ENCODE data around the gene POLR2L.
A peak's percentile ranks its signal among the peaks of the same experiment; 100 is the strongest.

Gene POLR2L

GRCh38 chr11:848380-848931 lies 6.1 kb upstream of the POLR2L start:
- peak in 1 of 2 experiments; percentile 88 for DNase-seq (ENCODE audit: low read depth in 1 of 2, low spot score in 1 of 2)
- in situ Hi-C loops (cut with HindIII; ENCODE audit: low pct_unique_long_range_greater_than_20kb, low sequenced_read_pairs), result no loop called here
- TF ChIP-seq JUND (IDR thresholded peaks at IDR 0.05; ENCODE audit: low read depth), result no peak

DNA sequence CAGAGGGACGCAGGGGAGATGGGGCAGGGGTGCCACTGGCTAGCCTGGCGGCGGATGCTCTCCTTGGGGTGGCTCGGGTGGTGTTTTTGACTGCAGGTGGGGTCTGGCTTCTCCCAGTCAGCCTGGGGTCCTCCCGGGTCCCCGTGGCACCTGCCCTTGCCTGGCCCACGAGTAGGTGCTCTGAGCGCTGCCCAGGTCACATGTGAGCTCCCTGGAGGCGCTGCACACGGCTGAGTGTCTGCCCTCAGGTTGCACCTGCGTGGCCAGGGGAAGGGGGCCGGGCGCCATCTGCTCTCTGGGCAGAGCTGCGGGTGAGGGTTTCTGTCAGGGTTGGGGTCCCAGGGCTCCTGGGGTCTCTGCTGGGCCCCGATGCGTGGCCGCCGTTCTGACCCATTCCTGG lies 5.5 kb upstream of the POLR2L start:
- DNase-seq (ENCODE audit: low read depth in 1 of 2, low spot score in 1 of 2), result no peak
- TF ChIP-seq JUND (IDR thresholded peaks at IDR 0.05; ENCODE audit: low read depth), result no peak
- in situ Hi-C loops (cut with HindIII; ENCODE audit: low pct_unique_long_range_greater_than_20kb, low sequenced_read_pairs), result no loop called here

GRCh38 chr11:846496-847098 lies 4.3 kb upstream of the POLR2L start:
- DNase-seq (ENCODE audit: low read depth in 1 of 2, low spot score in 1 of 2), result no peak
- no peak for TF ChIP-seq JUND (IDR thresholded peaks at IDR 0.05; ENCODE audit: low read depth)
- in situ Hi-C loops (cut with HindIII; ENCODE audit: low pct_unique_long_range_greater_than_20kb, low sequenced_read_pairs), result no loop called here

GRCh38 chr11:845872-846495 lies 3.7 kb upstream of the POLR2L start:
- in situ Hi-C loops (cut with HindIII; ENCODE audit: low pct_unique_long_range_greater_than_20kb, low sequenced_read_pairs), result no loop called here
- no peak for TF ChIP-seq JUND (IDR thresholded peaks at IDR 0.05; ENCODE audit: low read depth)
- no peak for DNase-seq (ENCODE audit: low read depth in 1 of 2, low spot score in 1 of 2)

DNA sequence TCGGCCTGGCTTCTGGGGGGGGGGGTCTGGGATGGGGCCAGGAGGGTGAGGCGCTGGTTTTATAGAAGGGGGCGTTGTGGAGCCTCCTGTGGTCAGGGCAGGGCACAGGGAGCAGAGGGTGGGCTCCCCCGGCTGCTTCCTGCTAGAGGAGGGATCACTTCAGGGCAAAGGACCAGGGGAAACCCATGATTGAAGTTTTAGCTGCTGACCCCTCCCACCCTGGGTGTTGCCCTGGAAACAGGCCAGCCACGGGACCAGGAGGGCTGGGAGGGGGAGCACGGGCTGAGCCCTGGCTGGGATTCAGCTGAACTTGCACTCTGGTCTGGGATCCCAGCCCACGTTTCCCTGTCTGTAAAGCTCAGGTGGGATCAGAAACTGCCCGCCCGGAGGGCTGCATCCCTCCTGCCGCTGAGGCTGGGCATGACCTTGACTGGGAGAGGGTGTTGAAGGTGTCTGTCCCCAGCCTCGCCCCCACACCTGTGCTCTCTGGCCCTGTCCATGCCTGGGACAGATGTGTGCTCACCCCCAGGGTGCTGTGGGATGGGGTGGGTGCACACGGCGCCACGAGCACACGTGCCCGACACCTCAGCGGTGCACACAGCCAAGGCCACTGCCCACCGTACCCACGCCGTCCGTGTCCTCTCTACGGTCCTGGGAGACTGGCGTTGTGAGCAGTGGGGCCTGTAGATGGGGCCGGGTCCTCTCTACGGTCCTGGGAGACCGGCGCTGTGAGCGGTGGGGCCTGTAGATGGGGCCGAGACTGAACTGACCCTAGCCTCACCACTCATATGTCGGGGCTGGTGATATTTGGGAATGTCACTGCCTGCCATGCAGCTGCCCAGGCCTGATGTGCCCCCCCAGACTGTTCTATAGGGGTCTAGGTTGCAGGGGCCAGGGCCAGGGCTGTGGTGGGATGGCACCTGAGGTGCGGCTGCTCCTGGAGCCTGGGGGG lies 2.6 kb upstream of the POLR2L start:
- in situ Hi-C loops (cut with HindIII; ENCODE audit: low pct_unique_long_range_greater_than_20kb, low sequenced_read_pairs), result no loop called here
- DNase-seq (ENCODE audit: low read depth in 1 of 2, low spot score in 1 of 2), result peak in 1 of 2 experiments; percentile 69
- TF ChIP-seq JUND (IDR thresholded peaks at IDR 0.05; ENCODE audit: low read depth), result no peak

- DNase-seq (ENCODE audit: low read depth in 1 of 2, low spot score in 1 of 2), result peak; percentile 85 to 89
- TF ChIP-seq JUND (IDR thresholded peaks at IDR 0.05; ENCODE audit: low read depth), result no peak
- in situ Hi-C loops (cut with HindIII; ENCODE audit: low pct_unique_long_range_greater_than_20kb, low sequenced_read_pairs), result no loop called here
Observed at GRCh38 chr11:843818-844692, 1.7 kb upstream of the POLR2L start.

GRCh38 chr11:843086-843734 lies 881 bp upstream of the POLR2L start:
- DNase-seq (ENCODE audit: low read depth in 1 of 2, low spot score in 1 of 2), result no peak
- in situ Hi-C loops (cut with HindIII; ENCODE audit: low pct_unique_long_range_greater_than_20kb, low sequenced_read_pairs), result no loop called here
- no peak for TF ChIP-seq JUND (IDR thresholded peaks at IDR 0.05; ENCODE audit: low read depth)

DNA sequence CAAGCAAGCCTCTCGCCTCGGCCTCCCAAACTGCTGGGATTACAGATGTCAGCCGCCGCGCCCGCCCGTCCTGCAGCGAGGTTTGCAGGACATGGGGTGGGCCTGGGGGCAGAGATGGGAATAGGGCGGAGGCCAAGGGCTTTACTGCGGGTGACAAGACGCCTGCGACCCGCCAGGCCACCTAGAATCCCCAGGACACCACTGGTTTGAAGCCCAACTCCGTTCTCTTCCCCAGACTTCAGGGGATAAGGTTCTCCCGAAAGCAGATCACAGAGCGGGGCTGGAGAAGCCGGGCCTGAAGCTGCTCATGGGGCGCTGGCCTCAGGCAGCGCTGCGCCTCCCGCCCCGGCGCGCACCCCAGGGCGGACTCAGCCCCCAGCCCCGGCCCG lies 354 bp downstream of the POLR2L start:
- in situ Hi-C loops (cut with HindIII; ENCODE audit: low pct_unique_long_range_greater_than_20kb, low sequenced_read_pairs), result no loop called here
- TF ChIP-seq JUND (IDR thresholded peaks at IDR 0.05; ENCODE audit: low read depth), result no peak
- DNase-seq (ENCODE audit: low read depth in 1 of 2, low spot score in 1 of 2), result no peak

- DNase-seq (ENCODE audit: low read depth in 1 of 2, low spot score in 1 of 2), result no peak
- no peak for TF ChIP-seq JUND (IDR thresholded peaks at IDR 0.05; ENCODE audit: low read depth)
- in situ Hi-C loops (cut with HindIII; ENCODE audit: low pct_unique_long_range_greater_than_20kb, low sequenced_read_pairs), result no loop called here
Observed at GRCh38 chr11:839875-840617, 2.3 kb downstream of the POLR2L start.

DNA sequence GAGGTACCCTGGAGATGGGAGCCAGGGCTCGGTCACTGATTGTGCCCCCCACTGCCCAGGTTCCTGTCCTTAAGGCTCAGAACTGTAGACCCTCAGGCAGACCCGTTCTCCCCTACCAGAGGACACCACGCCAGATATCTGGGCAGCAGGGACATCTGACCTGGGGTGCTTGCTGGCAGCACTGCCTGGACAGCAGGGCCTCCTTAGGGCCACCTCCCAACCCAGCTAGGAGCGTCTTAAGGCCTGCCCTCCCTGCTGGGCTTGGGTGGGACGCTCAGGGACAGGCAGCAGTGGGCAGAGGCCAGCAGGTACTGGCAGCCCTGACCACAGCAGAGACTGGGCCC lies 3.1 kb downstream of the POLR2L start:
- in situ Hi-C loops (cut with HindIII; ENCODE audit: low pct_unique_long_range_greater_than_20kb, low sequenced_read_pairs), result no loop called here
- no peak for TF ChIP-seq JUND (IDR thresholded peaks at IDR 0.05; ENCODE audit: low read depth)

More for the DNA sequence above, 3.1 kb downstream of the POLR2L start:
- DNase-seq (ENCODE audit: low read depth in 1 of 2, low spot score in 1 of 2), result no peak

Measured in T47D (cell line).